HG03196 (cell line): Measurements from ENCODE around the gene STAM.
"Not testable (repeated sequence)": the region's sequence is repeated elsewhere in the genome, so short reads cannot be mapped to it uniquely, and the experiment has no call there.

ENCODE experiments used
- ATAC-seq: cut with Tn5 transposase; IDR thresholded peaks from one replicate; pipeline ENCODE4 v1.9.1; 2021; ENCODE audit not compliant: unreplicated experiment

Gene STAM

GRCh38 chr10:17722317-17723014 is 78.5 kb downstream of the STAM start:
- ATAC-seq = not testable (repeated sequence)

- ATAC-seq = no peak
Measured at GRCh38 chr10:17725703-17726102, 81.8 kb downstream of the STAM start.

- ATAC-seq = no peak
Measured at GRCh38 chr10:17729630-17730029, 85.7 kb downstream of the STAM start.

GRCh38 chr10:17730667-17731066 is 86.7 kb downstream of the STAM start:
- no peak for ATAC-seq

GRCh38 chr10:17731331-17732020 is 87.5 kb downstream of the STAM start:
- ATAC-seq = no peak

- ATAC-seq = no peak
Measured at GRCh38 chr10:17733620-17734019, 89.7 kb downstream of the STAM start.

- no peak for ATAC-seq
Measured at GRCh38 chr10:17734432-17735080, 90.6 kb downstream of the STAM start.

GRCh38 chr10:17735166-17735941 is 91.4 kb downstream of the STAM start:
- no peak for ATAC-seq

GRCh38 chr10:17736223-17736622 is 92.3 kb downstream of the STAM start:
- no peak for ATAC-seq

GRCh38 chr10:17737027-17737965 is 93.3 kb downstream of the STAM start:
- no peak for ATAC-seq

GRCh38 chr10:17740668-17741067 is 96.7 kb downstream of the STAM start:
- ATAC-seq = no peak

GRCh38 chr10:17742918-17743317 is 99.0 kb downstream of the STAM start:
- ATAC-seq = no peak

- no peak for ATAC-seq
Measured at GRCh38 chr10:17743437-17743836, 99.5 kb downstream of the STAM start.

GRCh38 chr10:17744341-17744861 is 100.5 kb downstream of the STAM start:
- no peak for ATAC-seq

- ATAC-seq = no peak
Measured at GRCh38 chr10:17747883-17748550, 104.1 kb downstream of the STAM start.

- ATAC-seq = no peak
Measured at GRCh38 chr10:17749890-17750289, 105.9 kb downstream of the STAM start.

GRCh38 chr10:17751781-17752445 is 108.0 kb downstream of the STAM start, which contains the start of gene TMEM236:
Gene TMEM236 (plus strand): TSS chr10:17752201. CDS start chr10:17752296, 95 bp downstream.
- no peak for ATAC-seq

GRCh38 chr10:17756557-17757217 is 112.7 kb downstream of the STAM start:
- peak; percentile 92 for ATAC-seq
